Erythroblast (primary cell): ENCODE results near the gene DSCAML1.

Source experiments
- DNase-seq, 2 experiments: peaks; one replicate each; lab custom pipeline; 2025; lab: John Stamatoyannopoulos, UW
- GATA1 ChIP-seq: IDR thresholded peaks from 2 replicates; pipeline ENCODE4 v1.6.1; 2011; ENCODE audit warnings: low read depth, mild to moderate bottlenecking, control low read depth, low read length, moderate library complexity
- POLR2A ChIP-seq: IDR thresholded peaks from 2 replicates; pipeline ENCODE4 v1.6.1; 2011; ENCODE audit warnings: mild to moderate bottlenecking, low read length

DSCAML1 gene

DNA sequence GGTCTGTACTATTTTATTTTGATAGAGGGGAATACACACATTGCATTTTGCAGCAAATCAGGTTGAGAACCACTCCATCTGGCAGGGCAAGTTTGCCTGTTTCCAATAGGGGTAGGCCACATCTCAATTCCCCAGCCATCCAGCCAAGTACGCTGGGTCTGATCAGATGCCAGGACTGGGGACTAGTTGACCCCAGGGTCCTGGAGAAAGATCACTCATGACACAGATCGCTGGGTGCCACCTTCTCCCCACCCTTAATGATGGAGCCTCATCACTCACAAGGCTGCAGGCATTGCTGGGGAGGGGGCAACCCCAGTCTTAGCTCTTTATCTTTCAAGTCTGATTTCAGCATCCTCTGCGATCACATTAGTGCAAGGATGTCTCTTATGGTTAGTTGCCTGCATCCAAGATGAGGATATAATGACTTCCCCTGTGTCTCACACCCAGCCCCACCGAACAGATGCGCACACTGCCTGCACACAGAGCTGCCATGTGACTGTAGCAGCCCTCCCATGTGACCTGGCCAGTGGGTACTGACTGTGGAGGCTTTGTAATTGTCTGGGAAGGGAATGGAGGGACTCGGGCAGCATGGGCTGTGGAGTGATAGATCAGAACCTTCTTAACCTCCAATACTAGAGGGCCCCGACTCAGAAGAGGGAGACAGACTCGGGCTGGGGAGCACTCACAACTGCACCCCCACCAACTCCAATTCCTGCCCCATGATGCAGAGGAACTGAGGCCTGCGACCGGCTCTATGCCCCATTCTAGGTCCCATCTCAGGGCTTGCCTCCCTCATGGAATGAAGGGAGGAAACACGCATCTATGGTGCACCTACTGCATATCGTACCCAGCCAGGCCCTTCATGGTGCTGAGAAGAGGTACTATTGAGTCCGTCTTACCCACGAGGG, 155.8 kb downstream of the DSCAML1 start:
- TF ChIP-seq POLR2A (no peak), GATA1 (no peak)
- DNase-seq, result no peak

GRCh38 chr11:117640041-117640440, 157.0 kb downstream of the DSCAML1 start:
- DNase-seq, result no peak
- no peak for TF ChIP-seq POLR2A
- TF ChIP-seq GATA1, result no peak

- DNase-seq, result no peak
- TF ChIP-seq GATA1, result no peak
- TF ChIP-seq POLR2A, result no peak
Observed at GRCh38 chr11:117639601-117640000, 157.4 kb downstream of the DSCAML1 start.

DNA sequence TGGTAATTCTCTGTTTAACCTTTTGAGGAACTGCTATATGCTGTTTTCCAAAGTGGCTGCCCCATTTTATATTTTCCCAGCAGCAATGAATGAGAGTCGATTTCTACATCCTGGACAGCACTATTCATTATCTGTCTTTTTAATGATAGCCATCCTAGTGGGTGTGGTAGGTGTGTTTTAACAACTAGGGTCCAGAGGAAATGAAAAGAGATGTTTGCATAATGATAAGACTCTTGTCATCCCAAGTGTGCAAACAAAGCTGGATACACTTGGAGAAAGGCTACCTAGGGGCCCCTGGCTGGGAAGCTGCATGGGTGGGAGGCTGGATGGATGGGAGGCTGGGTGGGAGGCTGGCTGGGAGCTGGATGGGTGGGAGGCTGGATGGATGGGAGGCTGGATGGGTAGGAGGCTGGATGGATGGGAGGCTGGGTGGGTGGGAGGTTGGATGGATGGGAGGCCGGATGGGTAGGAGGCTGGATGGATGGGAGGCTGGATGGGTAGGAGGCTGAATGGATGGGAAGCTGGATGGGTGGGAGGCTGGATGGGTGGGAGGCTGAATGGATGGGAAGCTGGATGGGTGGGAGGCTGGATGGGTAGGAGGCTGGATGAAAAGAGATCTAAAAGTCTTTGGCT, 158.0 kb downstream of the DSCAML1 start:
- TF ChIP-seq GATA1 (no peak), POLR2A (no peak)
- no peak for DNase-seq

GRCh38 chr11:117634756-117635603, 162.0 kb downstream of the DSCAML1 start:
- no peak for DNase-seq
- no peak for TF ChIP-seq POLR2A
- TF ChIP-seq GATA1, result no peak

GRCh38 chr11:117633976-117634755, 162.8 kb downstream of the DSCAML1 start:
- TF ChIP-seq GATA1 (no peak), POLR2A (no peak)
- no peak for DNase-seq

DNA sequence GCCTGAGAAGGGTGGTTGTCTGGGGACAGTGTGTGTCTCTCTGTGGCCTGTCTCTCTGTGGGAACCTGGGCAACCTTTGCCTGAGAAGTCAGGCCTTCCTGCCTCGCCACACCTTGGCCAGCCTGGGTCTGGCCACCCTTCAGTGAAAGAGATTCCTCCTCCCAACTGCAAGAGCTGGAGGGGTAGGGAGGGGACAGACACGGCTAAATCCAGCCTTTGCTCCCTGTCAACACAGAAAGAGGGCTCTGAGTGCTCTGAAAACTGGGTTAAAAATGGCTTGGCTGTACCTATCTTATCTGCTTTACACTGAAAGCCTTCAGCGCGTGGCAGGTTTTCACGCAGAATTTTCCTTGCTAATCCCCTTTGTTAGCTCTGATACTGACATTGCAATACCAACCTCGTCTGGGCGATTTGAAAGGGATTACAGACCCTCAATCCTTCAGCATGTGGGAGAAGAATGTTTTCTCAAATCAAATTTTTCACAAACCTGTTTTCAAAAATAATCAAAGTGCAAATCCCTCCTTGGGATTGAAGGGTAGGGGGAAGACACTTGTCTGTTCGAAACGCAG, 163.7 kb downstream of the DSCAML1 start:
- DNase-seq, result no peak
- TF ChIP-seq GATA1, result no peak
- TF ChIP-seq POLR2A, result no peak

DNA sequence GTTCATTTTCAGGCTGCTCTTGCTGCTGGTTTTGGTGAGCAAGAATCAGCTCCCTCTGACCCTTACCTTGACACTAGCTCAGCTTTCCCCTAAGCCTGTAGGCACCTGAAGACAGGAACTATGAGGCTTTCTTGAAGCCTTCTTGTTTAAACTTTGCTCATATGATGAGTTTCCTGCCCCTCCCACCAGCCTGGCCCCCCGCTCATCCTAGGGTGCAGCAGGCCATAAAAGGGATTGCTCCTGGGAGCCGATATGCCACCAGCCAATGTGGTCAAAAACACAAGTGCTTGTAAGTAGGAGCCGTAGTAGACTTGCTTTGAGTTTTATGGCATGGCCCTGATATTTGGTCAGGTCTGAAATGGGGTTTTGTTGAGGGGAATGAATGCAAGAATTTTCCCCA, 164.7 kb downstream of the DSCAML1 start:
- no peak for DNase-seq
- TF ChIP-seq GATA1 (no peak), POLR2A (no peak)

DNA sequence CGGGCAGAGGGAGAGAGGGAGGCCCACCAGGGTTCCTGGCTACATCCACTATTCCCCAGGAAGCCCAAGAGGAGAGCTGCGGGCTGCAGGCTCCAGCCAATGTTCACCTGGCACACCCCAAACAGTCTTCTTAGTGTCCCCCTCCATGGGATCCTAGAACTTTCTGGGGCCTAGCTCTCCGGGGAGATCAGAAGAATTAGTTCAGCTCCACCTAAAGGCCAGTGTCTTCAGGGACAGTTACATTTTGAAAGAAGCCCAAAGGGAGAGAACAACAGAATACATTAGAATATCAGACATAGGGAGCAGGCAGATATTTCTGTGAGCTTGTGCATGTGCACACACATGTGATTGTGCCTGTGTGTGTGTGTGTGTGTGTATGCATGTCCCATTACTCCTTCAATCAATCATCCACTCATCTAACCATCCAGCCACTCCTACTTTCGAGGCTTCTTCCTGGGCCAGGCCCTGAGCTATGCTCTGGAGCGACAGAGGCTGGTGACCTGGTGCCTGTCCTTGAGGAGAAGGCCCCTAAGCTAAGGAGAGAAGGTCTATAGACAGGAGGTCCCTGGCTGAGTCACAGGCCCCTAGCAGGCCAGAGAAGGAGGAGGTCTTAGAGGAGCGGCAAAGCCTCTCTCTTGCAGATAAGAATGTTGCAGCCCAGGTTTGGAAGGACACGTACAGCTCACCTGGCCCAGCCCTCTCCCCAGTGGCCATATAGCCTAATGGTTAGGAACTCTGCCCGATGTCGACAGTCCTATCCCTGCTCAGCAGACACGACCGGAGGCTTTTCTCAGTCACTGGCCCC, 165.5 kb downstream of the DSCAML1 start:
- no peak for DNase-seq
- no peak for TF ChIP-seq POLR2A
- no peak for TF ChIP-seq GATA1

DNA sequence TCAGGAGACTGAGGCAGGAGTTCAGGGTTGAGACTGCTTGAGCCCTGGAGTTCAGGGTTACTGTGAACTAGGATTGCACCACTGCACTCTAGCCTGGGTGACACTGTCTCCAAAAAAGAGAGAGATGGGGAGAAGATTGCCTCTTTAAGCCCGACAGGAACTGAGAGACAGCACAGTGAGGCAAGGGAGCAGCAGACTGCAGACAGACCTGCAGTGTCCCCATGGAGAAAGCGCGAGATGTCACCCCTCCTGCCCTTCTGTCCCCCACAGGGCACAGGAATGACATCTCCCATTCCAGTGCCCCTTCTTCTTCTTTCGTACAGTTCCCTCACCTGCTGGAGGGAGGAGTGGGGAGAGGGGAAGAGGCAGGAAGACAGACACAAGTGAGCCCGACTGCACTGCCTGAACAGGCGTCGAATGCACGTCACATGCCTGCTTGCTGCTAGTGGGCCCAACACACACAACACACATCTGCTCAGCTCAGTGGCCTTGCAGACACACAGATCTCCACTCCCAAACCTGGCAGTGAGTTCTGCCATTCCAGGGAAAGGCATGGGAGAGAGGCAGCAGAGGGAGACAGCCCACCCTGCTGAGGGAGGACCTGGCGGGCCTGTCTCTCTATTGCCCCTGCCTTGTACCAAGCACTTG, 167.0 kb downstream of the DSCAML1 start:
- DNase-seq, result no peak
- TF ChIP-seq GATA1 (no peak), POLR2A (no peak)

DNA sequence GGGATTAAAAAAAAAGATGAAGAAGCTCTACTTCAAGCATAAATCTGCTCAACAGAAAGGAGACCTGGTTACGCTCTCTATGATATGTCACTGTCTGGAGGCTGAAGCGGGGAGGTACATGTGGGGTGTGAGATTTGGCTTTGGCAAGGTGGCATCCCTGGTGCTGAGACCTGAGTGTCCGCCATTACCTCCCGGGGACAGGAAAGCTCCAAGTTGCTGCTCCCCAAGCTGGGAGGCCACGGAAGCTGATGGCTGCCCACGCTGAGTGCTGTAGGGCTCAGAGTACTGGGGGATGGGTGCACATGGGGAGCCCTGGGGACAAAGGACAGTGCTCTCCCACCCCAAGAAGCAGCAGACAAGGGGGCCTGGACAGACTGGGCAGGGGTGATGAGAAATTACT, 167.9 kb downstream of the DSCAML1 start:
- no peak for TF ChIP-seq GATA1
- TF ChIP-seq POLR2A, result no peak
- DNase-seq, result no peak
